NCI-H748 (cell line): ENCODE data around the gene PPP1R14D.
A peak's percentile ranks its signal among the peaks of the same experiment; 100 is the strongest.

Experiments used
- DNase-seq: peaks from one replicate; lab custom pipeline; 2025; ENCODE audit not compliant: unreplicated experiment; lab: John Stamatoyannopoulos, UW

The PPP1R14D gene

DNA sequence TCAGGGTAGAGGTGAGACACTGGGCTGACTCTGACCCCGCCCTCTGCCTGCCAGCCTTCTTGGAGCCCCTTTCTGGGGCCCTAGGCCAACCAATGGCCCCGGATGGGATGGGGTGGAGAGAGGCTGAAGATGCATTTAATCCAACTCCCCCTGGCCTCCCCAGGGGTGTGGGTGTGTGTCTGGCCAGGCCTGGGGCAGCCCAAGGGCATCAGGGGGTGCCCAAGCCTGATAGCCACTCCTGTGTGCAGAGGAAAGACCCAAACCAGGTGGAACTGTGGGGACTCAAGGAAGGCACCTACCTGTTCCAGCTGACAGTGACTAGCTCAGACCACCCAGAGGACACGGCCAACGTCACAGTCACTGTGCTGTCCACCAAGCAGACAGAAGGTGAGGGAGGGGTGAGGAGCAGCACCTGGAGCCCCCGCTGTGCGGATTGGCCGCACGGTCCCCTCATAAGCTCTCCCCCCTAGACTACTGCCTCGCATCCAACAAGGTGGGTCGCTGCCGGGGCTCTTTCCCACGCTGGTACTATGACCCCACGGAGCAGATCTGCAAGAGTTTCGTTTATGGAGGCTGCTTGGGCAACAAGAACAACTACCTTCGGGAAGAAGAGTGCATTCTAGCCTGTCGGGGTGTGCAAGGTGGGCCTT, 24.9 kb upstream of the PPP1R14D start:
- DNase-seq, result no peak

DNA sequence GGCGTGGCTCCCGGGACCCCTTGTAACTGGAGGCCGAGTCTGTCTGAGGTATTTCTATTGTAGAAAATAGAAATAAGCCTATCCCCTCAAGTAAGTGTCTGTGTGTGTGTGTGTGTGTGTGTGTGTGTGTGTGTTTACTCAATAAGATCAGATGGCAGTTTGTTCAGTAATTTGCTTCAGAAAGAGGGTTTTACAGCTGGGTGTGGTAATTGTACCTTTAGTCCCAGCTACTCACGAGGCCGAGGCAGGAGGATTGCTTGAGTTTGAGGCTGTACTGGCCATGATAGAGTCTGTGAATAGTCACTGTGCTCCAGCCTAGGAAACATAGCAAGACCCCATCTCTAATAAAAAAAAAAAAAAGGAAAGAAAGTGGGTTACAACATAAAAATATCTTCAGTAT, 24.0 kb upstream of the PPP1R14D start:
- peak; percentile 67 for DNase-seq

DNA sequence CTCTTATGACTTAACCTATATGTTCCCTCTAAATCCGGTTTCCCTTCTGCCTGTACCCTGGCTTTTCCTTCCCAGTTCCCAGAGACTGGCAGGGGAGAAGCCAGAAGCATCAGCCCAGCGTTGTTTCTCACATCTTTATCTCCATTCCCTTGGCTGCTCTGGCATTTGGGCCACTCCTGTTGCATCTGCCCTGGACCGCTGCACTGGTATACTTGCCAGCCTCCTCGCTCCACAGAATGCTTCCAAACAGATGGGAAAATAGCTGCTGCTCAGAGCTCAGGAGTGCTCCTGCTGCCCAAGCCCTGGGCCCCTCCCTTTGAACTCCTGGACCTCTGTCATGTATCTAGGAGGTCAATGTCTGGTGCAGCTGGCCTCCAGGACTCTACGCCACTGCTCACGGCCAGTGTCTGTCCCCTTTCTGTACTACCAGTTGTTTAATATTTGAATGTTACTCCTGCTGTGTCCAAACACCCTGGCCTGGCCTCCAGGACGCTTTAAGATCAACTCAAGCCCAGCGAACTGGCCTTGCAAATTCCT, 22.1 kb upstream of the PPP1R14D start:
- DNase-seq, result no peak

DNA sequence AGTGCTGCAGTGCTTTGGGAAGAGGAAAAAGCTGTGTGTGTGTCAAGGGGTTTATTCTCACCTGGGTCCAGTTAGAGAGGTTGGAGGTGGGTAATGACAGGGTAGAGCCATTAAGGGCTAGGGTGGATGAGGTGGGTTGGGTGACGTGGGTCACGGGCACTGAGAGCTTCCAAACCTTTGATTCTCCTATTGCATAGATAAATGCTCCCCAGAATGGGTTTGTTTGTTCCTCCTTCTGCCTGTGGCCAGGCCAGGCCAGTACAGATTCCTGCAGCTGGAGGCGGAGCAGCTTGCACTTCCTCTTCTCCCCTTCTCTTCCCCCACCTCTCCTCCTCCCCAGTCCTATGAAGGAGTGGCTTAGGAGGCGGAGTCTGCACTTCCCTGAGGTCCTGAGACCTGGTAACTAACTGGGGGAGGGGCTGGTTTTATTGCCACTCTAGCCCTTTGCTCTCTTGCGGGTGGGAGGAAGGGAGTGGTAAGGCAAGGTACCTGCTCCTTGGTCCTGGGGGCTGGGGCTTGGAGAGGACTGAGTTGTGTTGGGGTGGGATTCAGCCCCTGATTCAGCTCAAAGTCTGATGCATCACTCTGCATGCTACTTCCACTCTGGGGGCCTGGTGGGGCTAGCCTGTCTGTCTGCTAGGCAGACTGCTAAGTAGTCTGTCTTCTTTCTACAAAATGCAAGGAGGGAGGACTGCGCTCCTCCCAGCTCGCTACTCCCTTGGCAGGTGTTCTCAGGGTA, 18.9 kb upstream of the PPP1R14D start:
- DNase-seq, result peak; percentile 79

DNA sequence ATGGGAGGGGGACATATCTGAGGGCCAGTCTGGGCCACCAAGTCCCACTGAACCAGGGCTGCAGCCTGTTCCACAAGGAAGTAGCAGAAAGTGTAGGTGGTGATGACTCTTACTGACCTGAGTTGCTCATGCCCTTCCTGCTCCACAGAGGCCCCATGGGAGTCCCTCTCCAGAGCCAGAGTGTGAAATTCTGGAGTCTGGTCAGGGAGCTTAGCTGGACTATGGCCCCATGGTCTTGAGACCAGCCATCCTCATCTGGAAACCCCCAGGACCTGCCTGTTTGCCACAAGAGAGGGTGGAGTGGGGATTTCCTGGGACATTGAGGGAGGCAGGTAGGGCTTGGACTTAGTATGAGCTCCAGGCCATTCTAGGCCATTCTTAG, 18.3 kb upstream of the PPP1R14D start:
- no peak for DNase-seq

DNA sequence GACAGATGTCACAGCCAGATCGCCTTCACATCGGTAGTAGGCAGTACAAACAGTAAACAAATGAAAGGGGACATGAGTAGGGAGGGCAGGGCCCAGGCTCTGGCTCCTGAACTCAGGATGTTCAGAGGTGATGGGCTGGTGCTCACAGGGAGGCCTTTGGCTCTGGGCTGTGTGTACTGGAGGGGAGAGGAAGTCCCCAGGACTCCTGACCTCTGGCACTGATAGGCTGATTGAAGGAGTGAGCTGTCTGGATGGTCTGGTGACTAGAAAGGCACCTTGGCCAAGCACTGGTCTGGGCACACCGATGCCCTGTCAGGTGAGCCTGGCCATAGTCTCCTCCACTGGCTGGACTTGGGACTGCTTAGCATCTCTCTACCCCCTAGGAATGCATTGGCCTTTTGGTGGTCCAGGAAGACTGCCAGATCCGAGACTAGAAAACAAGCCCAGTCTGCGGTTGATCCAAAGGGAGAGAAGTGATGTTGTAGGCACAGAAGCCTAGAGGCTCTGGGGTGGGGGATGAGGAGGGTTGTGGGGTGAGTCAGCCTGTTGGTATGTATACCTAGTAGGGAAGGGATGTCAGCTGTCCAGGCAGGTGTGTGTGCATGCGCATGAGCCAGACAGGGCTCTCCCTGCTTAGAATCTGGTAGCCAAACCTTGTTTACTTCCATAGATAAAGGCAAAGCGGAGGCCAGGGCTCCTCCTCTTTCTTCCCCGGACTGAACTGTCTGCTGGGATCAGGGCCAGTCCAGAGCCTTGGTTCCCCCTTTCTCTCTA, 17.2 kb upstream of the PPP1R14D start:
- peak; percentile 44 for DNase-seq

DNA sequence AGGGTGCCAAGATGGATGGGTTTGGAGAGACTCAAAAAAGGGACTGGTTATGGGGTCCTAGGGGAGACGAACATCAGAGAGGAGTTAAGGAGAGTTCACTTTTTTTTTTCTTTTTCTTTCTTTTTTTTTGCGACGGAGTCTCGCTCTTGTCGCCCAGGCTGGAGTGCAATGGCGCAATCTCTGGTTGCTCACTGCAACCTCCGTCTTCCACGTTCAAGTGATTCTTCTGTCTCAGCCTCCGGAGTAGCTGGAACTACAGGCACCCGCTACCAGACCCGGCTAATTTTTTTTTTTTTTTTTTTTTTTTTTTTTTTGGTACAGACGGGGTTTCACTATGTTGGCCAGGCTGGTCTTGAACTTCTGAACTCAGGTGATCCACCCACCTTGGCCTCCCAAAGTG, 16.5 kb upstream of the PPP1R14D start:
- no peak for DNase-seq

DNA sequence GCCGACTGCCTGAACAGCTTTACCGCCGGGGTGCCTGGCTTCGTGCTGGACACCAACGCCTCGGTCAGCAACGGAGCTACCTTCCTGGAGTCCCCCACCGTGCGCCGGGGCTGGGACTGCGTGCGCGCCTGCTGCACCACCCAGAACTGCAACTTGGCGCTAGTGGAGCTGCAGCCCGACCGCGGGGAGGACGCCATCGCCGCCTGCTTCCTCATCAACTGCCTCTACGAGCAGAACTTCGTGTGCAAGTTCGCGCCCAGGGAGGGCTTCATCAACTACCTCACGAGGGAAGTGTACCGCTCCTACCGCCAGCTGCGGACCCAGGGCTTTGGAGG, 16.2 kb upstream of the PPP1R14D start:
- DNase-seq, result peak; percentile 55

DNA sequence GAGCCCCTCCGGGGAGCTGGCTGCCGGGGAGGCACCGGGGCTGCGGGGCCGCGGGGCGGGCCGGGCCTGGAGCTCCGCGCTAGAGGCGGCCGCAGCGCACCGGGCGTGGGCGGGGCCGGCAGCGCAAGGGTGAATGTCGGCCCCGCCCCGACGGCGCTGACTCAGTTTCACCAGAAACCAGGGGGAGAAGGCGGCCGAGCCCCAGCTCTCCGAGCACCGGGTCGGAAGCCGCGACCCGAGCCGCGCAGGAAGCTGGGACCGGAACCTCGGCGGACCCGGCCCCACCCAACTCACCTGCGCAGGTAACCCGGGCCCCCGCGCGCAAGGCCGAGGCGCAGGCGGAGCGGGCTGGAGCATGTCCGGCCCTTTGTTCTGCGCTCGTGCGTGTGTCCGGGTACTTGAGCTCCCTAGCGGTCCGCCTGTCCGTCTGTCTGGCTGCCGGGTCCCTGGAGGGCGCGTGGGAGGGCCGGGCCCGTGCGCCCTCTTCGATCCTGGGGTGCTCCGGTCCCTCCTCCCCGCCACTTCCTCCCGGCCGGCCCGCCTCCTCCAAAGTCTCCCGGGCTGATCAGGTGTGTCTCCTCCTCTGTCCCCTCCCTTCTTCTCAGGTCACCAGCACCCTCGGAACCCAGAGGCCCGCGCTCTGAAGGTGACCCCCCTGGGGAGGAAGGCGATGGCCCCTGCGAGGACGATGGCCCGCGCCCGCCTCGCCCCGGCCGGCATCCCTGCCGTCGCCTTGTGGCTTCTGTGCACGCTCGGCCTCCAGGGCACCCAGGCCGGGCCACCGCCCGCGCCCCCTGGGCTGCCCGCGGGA, 15.6 kb upstream of the PPP1R14D start, which contains the start of gene SPINT1:
Gene SPINT1, plus strand, starts transcription at position 164 of the 811 bp plus-strand sequence. Its CDS starts 507 bp downstream, at position 671.
- peak; percentile 67 for DNase-seq

DNA sequence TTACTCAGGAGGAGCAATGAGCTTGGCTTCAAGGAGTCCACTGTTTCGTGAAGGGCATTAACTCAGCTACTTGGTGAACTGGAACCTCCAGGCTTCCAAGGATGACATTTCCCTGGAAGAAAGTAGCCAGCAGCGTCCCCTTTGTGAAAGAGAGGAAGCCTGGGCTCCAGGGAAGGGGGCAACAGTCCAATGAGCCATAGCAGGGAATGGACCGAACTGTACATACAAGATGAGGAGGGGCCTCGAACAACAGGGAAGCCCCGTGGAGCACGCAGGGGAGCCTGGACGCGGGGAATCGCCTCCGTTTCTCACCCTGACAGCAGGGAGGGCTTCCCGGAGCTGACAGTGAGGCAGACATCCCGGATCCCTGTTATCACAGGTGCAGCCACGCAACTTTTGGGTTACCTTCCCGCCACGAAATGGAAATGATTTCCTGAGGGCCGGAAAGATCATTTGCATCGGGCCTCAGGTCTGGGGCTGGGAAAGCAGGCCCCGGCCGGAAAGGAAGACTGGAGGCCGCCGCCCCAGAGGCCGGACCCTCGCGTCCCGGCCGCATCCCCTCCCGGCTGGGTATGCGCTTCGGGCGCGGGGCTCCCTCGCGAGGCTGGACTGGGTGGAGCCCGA, 14.9 kb upstream of the PPP1R14D start:
- no peak for DNase-seq

DNA sequence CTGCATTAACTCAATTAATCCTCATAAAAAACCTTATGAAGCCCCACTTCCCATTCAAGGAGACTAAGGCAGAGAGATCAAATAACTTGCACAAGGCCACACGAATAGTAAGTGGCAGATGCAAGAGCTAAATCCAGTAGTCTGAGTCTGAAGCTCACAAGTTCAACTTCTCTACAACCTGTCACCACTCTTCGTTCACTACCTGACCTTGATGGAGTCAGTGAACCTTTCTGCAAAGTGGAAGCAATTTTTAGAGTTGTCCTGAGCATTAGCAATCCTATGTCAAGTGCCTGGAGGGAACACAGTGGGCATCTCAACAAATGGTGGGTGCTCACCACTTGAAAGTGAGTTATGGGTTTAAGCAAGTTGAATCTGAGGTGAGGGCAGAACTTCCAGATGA, 13.2 kb upstream of the PPP1R14D start:
- no peak for DNase-seq

DNA sequence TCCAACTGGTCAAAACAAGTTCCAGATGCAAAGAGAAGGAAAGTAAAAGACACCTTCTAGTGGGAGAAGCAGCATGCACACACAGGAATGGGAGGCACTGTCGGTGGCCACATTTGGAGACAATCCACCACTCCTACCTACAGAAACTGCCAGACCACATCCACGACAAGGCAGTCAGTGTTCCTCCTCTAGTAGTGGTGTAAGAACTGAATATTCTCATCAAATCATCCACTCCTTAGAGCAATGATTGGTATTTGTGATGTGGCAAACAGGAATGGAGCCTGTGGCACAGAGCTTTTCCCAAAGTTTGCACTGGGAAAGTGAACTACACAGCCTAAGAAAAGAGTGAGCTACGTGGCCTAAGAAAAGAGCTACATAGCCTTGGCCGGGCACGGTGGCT, 10.2 kb upstream of the PPP1R14D start:
- no peak for DNase-seq

DNA sequence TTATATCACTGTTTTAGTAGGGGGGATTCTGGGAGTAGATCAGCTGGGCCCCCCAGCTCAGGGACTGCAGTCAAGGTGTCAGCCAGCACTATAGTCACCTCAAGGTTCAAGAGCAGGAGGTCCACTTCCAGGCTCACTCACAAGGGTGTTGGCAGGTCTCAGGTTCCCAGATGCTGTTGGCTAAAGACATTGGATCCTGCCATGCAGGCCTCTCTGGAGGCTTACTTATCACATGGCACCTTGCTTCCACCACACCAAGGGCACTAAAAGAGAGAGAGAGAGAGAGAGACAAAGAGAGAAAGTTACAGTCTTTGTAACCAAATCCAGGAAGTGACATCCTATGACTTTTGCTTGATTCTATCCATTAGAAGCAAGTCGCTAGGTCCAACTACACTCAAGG, 7.5 kb upstream of the PPP1R14D start:
- no peak for DNase-seq

DNA sequence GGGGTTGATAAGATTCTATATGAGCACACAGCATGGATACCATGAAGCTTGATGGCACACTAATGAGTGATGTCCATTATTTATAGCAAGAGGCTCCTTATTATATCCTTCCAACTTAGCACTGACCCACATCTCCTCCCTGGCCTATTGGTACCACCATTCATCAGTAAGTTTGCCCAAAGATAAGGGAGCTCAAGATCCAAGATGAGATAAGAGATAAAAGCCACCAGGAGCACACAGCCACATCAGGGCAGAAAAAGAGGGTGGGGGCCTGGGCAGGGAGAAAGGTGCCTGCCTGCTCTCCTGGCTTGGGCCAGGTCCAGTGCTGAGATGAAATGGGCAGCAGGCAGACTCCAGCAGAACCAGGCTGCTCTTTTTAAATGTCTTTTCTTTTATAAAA, 4.4 kb upstream of the PPP1R14D start:
- DNase-seq, result no peak

DNA sequence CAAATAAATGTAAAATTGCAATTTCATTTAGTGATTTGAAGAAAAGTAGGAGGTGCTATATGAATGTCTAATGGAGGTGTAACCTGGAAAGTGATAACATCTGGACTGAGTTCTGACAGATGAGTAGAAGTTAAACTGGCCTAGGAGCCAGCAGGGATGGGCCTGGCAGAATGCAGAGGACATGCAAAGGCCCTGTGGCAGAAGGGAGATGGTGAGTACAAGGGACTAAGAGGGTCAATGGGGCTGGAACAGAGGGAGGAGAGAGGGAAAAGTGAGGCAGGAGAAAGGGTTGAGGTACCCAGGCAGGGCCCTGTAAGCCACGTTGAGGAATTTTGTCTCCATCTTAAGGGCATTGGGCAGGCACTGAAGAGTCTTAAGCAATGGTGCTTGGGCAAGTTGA, 3.4 kb upstream of the PPP1R14D start:
- no peak for DNase-seq

DNA sequence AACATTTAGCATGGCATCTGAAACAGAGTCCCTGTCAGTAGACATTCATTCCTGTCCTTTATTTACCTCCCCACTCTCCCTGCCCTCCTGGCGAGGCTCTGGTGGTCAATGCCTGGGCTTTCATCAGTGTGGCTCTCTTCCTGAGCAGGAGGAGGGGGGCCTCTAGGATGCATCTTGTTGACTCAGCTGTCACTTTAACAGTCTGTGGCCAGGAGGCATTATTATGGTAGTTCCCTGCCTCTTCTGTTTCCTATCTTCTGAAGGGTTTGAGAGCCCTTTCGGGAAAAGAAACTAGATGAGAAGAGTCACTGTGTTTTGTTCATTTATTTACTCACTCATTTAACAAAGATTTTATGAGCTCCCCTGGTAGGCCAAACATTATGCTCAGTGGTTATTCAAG, 2.4 kb upstream of the PPP1R14D start:
- DNase-seq, result peak; percentile 97

DNA sequence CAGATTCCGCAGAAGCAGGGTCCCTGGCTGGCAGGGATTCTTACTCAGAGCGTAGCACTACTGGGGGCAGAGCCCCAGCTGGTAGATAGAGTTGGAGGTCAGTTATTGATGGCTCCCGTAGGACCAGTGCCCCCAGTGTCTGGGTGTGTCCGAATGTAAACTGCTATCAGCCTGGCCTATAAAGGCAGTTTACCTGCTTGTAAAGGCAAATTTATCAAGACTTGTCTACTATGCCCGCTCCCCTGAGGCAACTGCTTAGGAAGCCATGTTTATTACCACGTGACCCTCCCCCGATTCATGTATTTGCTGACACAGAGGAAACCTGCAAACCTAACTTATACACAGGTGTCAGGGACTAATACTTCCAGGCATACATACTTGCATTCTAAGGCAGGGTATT, 607 bp upstream of the PPP1R14D start:
- peak; percentile 44 for DNase-seq

DNA sequence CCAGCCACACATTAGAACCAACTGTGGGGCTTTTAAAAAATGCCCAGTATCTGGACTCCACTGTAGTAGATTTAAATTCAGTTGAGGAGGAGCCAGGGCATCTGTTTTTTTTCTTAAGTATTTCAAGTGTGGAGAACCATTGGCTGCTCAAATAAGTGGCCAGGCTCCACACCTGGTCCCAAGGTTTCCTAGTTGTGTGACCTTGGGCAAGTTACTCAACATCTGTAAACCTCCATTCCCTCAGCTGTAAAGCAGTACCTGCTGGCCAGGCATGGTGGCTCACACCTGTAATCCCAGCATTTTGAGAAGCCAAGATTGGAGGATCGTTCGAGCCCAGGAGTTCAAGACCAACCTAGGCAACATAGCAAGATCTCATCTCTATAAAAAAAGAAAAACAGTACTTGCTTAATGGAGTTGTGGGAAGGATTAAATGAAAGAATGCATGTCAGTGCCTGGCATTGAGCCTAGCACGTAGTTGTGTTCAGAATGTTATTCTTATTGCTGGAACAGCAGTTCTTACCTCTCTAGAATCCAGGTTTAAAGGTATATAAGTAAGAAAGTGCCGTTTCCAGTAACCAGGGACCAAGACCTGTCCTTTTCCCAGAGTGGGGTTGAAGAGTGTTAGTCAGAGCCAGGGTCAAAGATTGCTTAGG, 2.0 kb downstream of the PPP1R14D start:
- DNase-seq, result no peak

DNA sequence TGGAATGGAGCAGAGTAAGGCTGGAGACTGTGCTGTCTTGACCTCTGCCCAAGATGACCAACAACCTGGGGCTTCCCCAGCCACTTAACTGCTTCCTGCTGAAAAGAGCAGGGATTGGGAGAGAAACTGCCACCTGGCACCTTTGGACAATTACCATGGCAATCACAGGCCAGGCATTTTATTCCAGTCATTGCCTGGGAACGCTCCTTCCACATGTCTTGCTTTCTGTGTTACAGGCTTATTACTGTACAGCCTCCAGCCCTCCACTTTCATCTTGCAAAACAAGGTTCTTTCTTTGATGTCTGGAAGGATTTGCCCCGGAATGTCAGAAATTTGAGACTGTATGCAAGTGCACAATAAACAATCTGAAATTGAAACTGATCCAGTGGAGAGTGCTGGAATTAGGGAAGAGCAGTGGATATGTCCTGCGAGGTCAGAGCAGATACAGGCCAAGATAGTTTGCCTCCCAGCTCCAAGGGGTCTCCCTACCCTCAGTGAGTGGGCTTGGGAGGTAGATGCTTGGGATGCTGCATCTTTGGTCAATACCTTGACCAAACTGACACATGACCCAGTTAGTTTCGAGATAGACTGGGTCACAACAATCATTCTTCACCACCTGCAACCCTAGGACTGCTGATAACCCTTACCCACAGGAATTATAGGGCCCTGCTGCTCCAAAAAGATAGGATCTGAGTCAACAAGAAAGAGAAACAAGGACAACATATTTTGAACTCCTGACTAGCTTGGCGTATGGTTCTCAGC, 2.7 kb downstream of the PPP1R14D start:
- DNase-seq, result no peak
